ENCODE results near the gene NUP107. TPM values are rescaled to one million over a fixed set of nuclear protein-coding genes. Genes with fewer than 3 reads are reported as not detected.
"Not testable (repeated sequence)": the region's sequence is repeated elsewhere in the genome, so short reads cannot be mapped to it uniquely, and the experiment has no call there.

Gene NUP107
- total RNA-seq: 128 and 136 TPM in 2 replicates
- long read RNA-seq, full-length matches to known transcripts: 95 of 406 reads
- long read RNA-seq, partial matches to known transcripts: 262 of 406 reads
- long read RNA-seq, other reads (novel, unspliced or antisense): 49 of 406 reads

- no peaks in the 10 kb centered on the region for H3K27me3 Mint-ChIP-seq (ENCODE audit: low read depth)
- peak; percentile 44 for TF ChIP-seq CTCF (conservative IDR thresholded peaks at IDR 0.05)
- peak within 1 kb of the TSS; percentile 96 for H3K4me3 Mint-ChIP-seq
- DNase-seq (ENCODE audit: low read depth, low spot score): peak; percentile 93
- H3K27ac Mint-ChIP-seq (ENCODE audit: unreplicated experiment): peak within 1 kb of the TSS; percentile 98
- H3K9me3 Mint-ChIP-seq: no peaks in the 10 kb centered on the region
- no peaks in the 10 kb centered on the region for H3K36me3 Mint-ChIP-seq (ENCODE audit: low read depth)
- peaks cover 28% of the 10 kb centered on the region for H3K4me1 Mint-ChIP-seq
Measured at GRCh38 chr12:68686595-68687521, at the start of gene NUP107. Gene NUP107 (plus strand): TSS chr12:68686978. CDS start chr12:68687066, 88 bp downstream.

- H3K4me3 Mint-ChIP-seq; DNase-seq (ENCODE audit: low read depth, low spot score); H3K27ac Mint-ChIP-seq (ENCODE audit: unreplicated experiment); H3K9me3 Mint-ChIP-seq; H3K27me3 Mint-ChIP-seq (ENCODE audit: low read depth); H3K36me3 Mint-ChIP-seq (ENCODE audit: low read depth): not testable (repeated sequence)
- peaks cover 11% of the 10 kb centered on the region for H3K4me1 Mint-ChIP-seq
Measured at GRCh38 chr12:68637439-68637838, 49.3 kb upstream of the NUP107 start.

- Mint-ChIP-seq H3K36me3 (ENCODE audit: low read depth) (no peaks in the 10 kb centered on the region), H3K4me1 (peaks cover 6% of the 10 kb centered on the region), H3K4me3 (no peak overlapping the region), H3K27ac (ENCODE audit: unreplicated experiment) (no peak overlapping the region), H3K27me3 (ENCODE audit: low read depth) (no peaks in the 10 kb centered on the region), H3K9me3 (no peaks in the 10 kb centered on the region)
- no peak for DNase-seq (ENCODE audit: low read depth, low spot score)
- no peak for TF ChIP-seq CTCF (conservative IDR thresholded peaks at IDR 0.05)
Measured at GRCh38 chr12:68638171-68638570, 48.6 kb upstream of the NUP107 start.

- DNase-seq (ENCODE audit: low read depth, low spot score): no peak
- Mint-ChIP-seq H3K27ac (ENCODE audit: unreplicated experiment) (no peak overlapping the region), H3K4me3 (no peak overlapping the region), H3K9me3 (no peaks in the 10 kb centered on the region), H3K27me3 (ENCODE audit: low read depth) (no peaks in the 10 kb centered on the region), H3K36me3 (ENCODE audit: low read depth) (no peaks in the 10 kb centered on the region), H3K4me1 (peaks cover 4% of the 10 kb centered on the region)
- TF ChIP-seq CTCF (conservative IDR thresholded peaks at IDR 0.05): no peak
Measured at GRCh38 chr12:68638721-68639395, 47.9 kb upstream of the NUP107 start.

GRCh38 chr12:68639396-68639767 is 47.4 kb upstream of the NUP107 start:
- peaks cover 4% of the 10 kb centered on the region for H3K4me1 Mint-ChIP-seq
- no peaks in the 10 kb centered on the region for H3K36me3 Mint-ChIP-seq (ENCODE audit: low read depth)
- no peak for TF ChIP-seq CTCF (conservative IDR thresholded peaks at IDR 0.05)
- no peaks in the 10 kb centered on the region for H3K27me3 Mint-ChIP-seq (ENCODE audit: low read depth)
- no peak overlapping the region for H3K4me3 Mint-ChIP-seq
- H3K9me3 Mint-ChIP-seq: no peaks in the 10 kb centered on the region
- peak overlapping the region; percentile 12 for H3K27ac Mint-ChIP-seq (ENCODE audit: unreplicated experiment)
- no peak for DNase-seq (ENCODE audit: low read depth, low spot score)

All from neural crest cell (in vitro differentiated cells).